Hematopoietic multipotent progenitor cell treated with erythropoietin and hydrocortisone succinate and interleukin-3 and kit ligand, for 6 days (in vitro differentiated cells): ENCODE measurements around the gene ZC3H12D.
"Not testable (repeated sequence)": the region's sequence is repeated elsewhere in the genome, so short reads cannot be mapped to it uniquely, and the experiment has no call there.

Experiments
- DNase-seq: peaks from one replicate; pipeline ENCODE4 v3.0.0-alpha.2; 2015

Gene ZC3H12D

DNA sequence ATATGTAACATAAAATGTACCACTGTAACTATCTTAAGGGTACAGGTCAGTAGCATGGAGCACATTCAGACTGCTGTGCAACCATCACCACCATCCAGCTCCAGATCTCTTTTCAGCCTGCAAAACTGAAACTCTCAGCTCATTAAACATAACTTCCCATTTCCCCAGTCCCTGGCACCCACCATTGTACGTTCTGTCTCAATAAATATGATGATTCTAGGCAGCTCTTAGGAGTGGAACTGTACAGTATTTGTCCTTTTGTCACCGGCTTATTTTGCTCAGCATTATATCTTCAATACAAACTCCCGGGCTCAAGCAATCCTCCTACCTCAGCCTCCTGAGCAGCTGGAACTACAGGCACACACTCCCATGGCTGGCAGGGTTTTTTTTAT lies 1.5 kb downstream of the ZC3H12D start:
- DNase-seq, result peak; percentile 39

DNA sequence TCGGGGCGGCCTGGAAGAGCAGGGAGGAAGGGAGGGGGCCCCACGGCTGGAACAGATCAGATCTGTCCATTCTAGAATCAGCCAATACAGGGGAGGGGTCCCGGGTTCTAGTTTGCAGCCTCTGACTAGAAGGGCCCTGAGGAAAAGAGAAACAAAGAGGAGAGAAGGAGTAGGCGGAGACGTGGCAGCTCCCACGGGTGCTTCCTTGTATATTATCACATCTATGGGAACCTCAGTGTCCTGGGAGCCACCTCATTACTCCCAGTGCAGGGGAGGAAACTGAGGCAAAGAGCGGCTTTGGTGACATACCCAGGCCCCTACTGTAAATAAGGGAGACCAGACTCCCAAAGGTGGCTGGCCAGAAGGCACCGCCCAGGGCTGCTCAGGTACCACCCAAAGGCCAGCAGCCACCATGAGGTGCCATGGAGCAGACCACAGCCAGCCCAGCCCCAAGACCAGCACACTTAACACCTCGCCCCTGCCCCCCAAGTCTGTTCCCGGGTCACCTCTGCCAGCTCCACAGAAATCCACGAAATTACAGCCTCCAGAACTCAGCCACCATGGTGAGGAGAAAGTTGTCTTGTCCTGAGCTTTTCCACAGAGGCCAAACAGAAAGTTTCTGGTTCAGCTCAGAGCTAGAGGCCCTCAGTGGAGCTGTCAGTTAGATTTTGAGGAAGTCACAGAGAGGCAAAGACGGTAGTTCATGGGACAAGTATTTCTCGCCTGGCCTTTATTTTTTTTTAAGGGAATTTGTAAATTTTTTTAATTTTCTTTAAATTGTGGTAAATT lies 2.1 kb downstream of the ZC3H12D start:
- peak; percentile 56 for DNase-seq

DNA sequence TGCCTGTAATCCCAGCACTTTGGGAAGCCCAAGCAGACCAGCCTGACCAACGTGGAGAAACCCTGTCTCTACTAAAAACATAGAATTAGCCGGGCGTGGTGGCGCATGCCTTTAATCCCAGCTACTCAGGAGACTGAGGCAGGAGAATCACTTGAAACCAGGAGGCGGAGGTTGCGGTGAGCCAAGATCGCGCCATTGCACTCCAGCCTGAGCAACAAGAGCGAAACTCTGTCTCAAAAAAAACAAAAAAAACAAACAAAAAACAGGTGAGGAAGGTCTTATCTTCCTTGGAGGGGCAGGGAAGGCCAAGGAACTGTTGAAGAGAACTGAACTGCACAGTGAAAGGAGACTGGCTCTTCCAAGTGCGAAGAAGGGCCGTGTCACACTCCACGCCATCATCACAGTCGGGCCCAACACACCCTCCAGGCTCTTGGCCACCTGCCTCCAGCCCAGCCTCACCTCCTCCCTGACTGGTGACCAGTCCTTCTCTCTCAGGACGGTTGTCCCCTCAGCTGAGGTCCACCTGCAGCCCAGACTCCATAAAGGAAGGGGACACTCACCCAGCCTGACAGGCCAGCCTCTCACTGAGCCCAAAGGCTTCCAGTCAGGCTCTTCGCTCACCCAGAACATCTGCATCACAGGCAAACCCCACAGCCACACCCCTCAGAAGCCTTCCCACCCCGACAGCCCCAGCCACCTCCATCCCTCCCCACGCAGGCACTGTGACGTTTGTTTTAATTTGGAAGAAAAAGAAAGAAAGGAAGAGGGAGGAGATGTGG lies 4.1 kb downstream of the ZC3H12D start:
- DNase-seq, result no peak

DNA sequence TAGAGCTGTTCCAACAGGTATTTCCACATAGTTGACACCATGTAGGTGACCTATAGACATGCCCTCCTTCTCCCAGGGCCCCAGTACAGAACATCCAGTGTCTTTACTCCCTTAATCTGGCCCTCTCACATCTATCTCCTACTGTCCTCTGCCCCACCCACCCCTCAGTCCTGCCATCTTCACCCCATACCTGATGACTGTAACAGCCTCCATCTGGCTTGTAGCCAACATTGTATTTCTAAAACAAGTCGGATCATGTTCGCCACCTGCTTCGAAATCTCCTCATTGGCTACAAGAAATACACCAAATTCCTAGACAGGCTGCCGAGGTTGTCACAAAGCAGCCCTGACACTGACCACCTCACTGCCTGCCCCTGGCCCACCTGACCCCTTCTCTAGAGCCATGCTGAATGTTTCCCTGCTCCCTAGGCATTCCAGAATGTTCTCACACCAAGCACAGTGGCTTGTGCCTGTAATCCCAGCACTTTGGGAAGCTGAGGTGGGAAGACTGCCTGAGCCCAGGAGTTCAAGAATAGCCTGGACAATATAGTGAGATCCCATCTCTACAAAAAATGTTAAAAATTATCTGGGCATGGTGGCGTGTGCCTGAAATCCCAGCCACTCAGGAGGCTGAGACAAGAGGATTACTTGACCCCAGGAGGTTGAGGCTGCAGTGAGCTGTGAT lies 6.0 kb downstream of the ZC3H12D start:
- no peak for DNase-seq

DNA sequence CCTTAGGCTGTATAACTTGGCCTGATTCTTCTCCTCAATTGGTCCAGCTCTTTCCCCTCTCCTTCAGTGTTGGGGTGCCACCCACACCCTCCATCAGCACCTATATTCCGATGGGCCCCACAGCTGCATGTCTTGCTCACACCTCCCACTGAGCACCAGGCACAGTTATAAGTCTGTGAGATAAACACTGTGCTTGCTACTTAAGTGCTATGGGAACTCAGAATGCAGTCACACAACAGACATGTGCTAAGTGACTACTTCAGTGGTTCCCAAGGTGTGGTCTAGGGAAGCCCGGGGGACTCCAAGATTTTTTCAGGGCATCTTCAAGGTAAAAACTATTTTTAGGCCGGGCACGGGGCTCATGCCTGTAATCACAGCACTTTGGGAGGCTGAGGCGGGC lies 7.3 kb downstream of the ZC3H12D start:
- no peak for DNase-seq

DNA sequence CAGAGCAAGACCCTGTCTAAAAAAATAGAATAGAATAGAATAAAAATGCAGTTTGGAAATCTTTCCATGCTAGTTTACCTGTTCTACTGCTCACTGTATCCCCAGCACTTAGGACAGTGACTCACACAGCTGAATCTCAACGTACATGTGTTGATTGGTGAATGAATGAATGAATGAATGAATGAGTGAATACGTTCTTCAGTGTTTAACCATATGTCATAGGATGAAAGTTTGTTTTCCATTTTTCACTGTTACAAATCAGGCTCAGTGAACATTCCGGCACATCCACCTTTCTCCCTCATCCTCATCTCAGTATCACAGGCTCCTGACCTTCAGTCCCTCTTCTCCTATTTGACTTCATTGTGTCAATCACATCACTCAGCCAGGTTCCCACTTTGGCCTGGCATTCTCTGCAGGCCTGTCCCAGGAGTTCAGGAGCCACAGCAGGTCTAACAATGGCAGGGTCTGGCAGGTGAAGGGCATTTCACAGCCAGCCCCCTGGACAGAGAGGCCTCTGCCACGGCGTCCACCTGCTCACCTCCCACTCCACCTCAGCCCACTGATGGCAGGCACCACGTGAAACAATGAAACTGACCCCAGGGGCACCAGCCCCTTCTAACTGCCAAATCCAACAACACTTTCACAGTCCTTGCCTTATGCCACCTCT lies 7.9 kb downstream of the ZC3H12D start:
- DNase-seq, result no peak

DNA sequence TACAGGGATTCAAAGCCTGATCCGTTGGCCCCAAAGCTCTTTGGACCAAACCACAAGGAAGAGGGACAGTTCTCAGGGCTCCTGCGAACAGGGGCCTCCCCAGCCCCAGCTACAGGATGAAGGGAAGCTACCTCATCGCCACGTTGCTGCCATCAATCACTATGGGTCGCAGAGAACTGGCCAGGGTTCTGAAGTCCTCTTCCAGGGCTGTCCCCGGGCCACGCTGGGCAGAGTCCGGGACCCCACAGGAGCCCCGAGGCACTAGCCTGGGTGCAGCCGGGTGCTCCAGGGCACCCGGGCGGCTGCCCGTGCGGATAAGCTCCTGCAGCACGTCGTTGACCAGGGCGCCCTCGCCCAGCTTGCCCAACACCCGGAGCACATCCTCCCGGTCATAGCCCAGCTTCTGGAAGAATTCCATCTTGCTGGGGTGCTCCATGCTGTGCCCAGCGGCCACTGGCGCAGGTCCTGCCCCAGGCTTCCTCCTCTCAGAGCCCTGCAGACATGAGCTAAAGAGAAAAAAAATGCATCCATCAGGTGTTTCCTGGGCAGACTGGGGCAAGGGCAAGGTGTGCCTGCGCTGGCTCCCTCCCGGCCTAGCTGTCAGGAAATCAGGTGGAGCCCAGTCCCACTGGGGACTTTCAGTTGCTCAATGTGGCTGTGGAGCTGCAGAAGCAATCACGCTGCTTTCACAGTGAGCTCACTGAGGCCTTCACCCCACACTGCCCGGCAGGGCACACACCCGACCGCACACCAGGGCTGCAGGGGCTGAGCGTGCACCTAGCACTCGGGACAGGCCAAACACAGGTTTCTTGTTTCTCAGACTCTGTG lies 10.5 kb downstream of the ZC3H12D start:
- no peak for DNase-seq

DNA sequence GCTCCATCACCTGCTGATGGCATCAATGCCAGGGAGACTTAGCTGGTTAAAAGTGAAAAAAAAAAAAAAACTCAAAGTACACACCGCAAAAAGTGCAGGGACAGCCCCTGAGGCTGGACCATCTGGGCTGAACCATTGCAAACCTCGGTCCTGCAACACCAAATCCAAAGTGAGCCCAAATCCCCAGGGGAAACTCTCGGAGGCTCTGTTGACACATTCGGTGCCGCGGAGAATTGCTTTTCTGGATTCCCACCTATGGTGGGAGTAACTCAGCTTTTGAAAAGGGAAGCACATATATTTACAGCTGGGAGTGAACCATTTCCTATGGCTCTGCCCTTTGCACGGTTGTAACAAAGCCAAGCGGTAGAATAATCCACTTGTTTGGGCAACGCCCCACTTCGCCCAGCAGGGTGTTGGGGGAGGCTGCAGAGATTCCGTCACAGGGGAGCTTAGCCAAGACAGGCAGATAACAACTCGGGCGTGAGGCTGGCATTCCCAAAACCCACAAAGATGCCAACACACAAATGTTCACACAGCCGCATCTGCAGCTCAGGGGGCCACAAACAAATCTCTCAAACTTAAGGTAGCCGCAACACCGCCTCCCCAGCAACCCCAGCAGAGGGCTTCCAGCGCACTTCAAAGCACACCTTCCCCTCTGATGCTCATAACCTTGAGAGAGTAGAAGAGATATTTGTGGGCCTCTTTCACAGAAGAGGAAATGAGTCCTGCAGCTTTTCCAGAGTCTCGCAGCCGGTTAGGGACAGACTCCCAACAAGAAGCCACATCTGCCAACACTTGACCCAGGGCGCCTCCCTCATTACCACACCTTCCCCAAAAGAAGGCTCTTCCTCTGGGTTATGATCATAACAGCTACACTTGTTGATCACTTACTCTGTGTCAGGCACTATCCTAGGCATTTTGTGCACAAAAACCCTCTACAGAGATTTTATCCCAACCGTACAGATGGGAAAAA lies 11.4 kb downstream of the ZC3H12D start:
- DNase-seq, result no peak

DNA sequence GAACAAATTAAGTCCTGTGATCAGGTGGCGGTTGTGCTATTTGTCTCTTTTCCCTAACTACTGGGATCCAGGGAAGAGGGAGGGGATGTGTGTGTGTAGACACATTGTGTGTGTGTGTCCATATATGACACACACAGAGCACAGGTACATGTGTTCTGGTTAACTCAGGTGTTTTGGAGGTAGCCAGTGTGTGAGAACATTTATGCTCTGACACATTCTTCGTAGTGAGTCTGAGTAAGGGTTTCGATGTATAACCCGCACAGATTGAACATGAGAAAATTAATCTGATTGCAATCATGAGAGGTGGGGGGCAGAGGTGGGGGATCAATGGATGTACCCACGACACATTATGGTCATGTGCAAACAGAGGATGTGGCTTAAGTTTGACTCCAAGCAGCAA lies 12.6 kb downstream of the ZC3H12D start:
- DNase-seq, result no peak

DNA sequence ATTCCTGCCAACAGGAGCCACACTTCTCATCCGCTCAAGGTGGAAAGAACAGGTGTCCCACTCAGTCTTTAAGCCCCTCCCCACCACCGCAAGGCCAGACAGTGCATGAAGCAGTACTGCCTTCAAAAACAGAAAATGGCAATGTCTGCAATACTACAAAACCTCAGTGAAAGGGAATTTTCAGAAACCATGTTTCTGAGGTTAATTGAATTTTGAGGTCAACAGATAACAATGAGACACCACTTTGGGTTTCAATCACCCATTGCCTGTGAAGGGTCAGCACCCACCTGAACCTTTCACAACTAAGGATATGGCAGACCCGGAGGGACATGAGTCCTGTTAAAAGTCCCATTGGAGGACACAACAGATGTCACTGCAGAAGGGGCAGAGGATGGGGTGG lies 13.0 kb downstream of the ZC3H12D start:
- no peak for DNase-seq

DNA sequence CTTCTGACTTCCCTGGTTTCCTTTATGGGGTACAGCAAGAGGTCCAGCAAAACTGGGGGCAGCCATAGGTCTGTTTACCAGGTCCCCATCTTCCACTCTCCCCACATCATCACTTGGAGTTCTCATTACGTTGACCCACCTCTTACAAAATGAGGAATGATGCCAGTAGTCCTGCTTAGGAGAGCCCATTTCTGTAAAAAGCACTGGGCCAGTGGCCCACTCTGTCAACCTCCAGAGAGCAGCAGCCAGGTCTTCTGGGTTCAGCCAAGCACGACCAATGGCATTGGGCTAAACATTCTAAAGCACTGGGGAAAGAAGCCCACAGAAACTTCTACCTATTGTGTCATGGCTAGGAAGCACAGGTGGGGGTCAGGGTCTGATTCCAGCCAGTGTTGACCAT lies 13.9 kb downstream of the ZC3H12D start:
- no peak for DNase-seq

DNA sequence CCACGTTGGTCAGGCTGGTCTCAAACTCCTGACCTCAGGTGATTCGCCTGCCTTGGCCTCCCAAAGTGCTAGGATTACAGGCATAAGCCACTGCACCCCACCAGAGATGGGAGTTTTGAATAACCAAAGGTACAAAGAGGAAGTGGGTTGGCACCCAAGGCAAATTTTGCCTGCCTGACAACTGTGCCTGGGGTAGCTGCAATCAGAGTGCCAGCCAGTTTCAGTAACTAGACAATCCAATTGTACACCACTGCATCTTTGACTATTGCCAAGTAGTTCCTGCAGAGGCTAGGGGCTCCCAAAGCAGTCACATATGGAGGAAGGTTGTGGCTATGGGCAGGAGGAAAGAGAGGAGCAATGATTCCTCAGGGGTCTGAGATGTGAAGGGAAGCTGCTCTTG lies 16.6 kb downstream of the ZC3H12D start:
- no peak for DNase-seq

DNA sequence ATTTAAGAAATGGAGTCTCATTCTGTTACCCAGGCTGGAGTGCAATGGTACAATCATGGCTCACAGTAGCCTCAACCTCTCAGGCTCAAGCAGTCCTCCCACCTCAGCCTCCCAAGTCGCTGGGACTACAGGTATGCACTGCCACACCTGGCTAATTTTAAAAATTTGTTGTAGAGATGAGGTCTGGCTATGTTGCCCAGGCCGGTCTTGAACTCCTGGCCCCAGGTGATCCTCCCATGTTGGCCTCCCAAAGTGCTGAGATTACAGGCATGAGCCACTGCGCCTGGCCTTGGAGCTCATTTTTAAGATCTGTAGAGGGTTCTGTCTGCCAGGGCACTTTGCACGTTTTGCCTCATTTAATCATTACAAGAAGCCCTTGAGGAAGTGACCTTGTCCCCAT lies 17.5 kb downstream of the ZC3H12D start:
- DNase-seq, result no peak

DNA sequence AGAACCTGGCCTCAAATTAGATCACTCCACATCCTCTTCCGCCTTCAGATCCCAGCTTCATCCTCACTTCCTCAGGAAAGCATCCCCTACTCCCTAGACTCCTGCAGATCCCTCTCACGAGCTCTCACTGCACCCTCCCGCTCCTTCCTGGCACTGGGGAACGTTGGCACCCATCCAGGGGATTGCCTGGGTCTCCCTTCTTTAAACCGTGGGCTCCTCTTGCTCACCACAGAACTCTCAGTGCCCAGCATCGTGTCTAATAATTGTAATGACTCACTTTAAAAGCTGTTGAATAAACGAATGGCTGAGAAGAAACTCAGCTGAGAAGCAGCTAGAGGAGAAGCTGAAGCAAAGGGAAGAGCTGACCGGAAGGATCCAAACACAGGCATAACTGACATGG lies 20.4 kb downstream of the ZC3H12D start:
- DNase-seq, result no peak

DNA sequence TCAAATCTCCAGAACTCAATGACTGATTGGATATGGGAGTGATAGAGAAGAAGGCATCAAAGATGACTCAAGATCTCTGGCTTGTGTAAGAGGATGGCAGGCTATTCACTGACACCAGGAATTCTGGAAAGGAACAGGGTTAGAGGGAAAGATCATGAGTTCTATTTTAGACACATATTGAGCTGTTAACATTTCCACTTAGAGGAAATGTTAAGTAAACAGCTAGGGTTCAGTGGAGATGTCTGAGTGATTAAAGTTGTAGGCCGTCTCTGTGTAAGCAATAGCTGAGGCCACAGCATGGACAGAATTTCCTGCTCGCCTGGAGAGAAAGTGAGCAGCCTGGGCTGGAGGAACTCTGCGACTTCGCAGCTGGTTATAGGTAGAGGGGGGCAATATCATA lies 21.0 kb downstream of the ZC3H12D start:
- DNase-seq, result no peak

DNA sequence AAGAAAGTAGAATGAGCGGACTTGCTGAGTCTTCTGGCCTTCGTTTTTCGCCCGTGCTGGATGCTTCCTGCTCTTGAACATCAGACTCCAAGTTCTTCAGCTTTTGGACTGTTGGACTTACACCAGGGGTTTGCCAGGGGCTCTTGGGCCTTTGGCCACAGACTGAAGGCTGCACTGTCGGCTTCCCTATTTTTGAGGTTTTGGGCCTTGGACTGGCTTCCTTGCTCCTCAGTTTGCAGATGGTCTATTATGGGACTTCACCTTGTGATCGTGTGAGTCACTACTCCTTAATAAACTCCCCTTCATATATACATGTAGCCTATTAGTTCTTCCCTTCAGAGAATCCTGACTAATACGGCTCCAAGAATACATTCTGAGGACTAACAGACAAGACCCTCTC lies 22.1 kb downstream of the ZC3H12D start:
- not testable (repeated sequence) for DNase-seq

DNA sequence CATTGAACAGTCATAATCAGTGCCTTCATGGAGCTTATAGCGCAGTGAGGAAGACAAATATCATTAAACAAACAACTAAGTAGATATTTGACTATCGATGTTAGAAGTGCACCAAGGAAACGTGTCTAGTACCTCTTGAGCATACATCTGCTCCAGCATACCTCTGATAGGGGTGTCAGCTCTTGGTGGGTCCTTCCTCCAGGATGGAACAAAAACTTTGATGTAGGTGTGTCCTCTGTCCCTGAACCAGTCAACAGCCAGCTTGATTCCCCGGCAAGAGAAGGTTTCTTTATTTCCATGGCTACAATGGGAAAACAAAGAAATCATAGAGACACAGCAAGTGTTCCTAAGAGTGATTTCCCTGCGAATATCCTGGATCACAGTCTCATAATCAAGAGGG lies 23.1 kb downstream of the ZC3H12D start:
- DNase-seq, result no peak

DNA sequence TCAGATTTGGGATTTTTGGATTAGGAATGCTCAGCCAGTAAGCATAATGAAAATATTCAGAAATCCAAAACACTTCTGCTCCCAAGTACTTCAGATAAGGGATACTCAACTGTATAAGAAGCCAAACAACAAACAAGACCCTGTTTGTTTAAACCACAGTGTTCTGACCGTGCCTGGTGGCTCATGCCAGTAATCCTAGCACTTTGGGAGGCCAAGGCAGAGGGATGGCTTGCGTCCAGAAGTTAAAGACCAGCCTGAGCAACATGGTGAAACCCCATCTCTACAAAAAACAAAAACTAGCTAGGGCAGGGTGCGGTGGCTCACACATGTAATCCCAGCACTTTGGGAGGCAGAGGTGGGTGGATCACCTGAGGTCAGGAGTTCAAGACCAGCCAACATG lies 24.6 kb downstream of the ZC3H12D start:
- not testable (repeated sequence) for DNase-seq

DNA sequence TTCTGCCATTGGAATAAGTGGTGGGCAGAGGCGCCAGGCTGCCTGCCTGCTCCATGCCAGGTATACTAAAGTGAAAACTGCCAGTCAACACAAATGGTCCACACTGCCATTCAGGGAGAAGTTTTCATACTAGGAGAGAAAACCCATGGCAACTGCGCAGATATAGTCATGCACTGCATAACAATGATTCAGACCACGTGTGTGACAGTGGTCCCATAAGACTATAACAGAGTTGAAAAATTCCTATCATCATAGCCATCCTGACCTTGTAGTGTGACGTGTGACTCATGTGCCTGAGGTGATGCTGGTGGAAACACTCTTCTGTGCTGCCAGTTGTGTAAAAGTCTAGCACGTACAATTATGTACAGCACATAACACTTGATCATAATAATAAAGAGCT lies 25.1 kb downstream of the ZC3H12D start:
- DNase-seq, result no peak

DNA sequence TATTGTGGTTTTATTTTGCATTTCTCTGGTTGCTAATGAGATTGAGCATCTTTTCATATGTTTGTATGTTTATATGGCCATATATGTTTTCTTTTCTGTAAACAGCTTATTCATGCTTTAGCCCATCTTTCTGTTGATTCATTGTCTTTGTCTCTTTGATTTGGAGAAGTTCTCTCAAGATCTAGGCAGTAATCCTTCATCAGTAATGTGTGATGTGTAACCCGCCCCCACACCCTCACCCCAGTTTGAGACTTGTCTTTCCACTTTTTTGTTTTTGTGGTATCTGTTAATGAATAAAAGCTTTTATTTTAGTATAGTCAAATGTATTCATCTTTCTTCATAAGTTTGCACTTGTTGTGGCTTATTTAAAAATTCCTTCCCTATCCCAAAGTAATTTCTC lies 26.0 kb downstream of the ZC3H12D start:
- no peak for DNase-seq

DNA sequence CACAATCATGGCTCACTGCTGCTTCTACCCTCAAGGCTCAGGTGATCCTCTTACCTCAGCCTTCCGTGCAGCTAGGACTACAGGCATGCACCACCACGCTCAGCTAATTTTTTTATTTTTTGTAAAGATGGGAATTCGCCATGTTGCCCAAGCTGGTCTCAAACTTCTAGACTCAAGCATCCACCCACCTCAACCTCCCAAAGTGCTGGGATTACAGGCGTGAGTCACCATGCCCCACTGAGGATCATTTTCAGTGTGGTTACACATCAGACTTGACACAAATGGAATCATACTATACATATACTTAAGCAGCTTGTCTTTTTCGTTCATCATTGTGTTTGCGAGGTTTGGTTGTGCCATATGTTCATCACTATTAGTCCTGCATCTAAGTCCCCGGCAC lies 26.6 kb downstream of the ZC3H12D start:
- DNase-seq, result no peak
